HepG2 (cell line): ENCODE data around the gene MX2. TPM values are rescaled to one million over a fixed set of nuclear protein-coding genes. Genes with fewer than 3 reads are reported as not detected.

ENCODE experiments used
- MTERF4 ChIP-seq: sonication (generic); formaldehyde crosslinking; IDR thresholded peaks from 2 replicates; pipeline ENCODE4 v1.8.0; 2023; ENCODE audit warnings: mild to moderate bottlenecking, missing genetic modification reagents
- MXI1 ChIP-seq: IDR thresholded peaks from 3 replicates; pipeline ENCODE4 v1.6.1; 2012; ENCODE audit warnings: low read depth, low read length, inconsistent platforms, borderline replicate concordance
- RNF219 ChIP-seq: sonication (generic); formaldehyde crosslinking; IDR thresholded peaks from 2 replicates; pipeline ENCODE4 v1.5.0; 2020; ENCODE audit warnings: mild to moderate bottlenecking, missing genetic modification reagents
- ZNF124 ChIP-seq: sonication (generic); formaldehyde crosslinking; IDR thresholded peaks from 2 replicates; pipeline ENCODE4 v1.4.0; 2020; ENCODE audit warnings: missing genetic modification reagents
- ZNF292 ChIP-seq: sonication (generic); formaldehyde crosslinking; IDR thresholded peaks from 2 replicates; pipeline ENCODE4 v1.8.1; 2022; ENCODE audit warnings: mild to moderate bottlenecking, low read depth, missing genetic modification reagents, borderline replicate concordance
- ZNF615 ChIP-seq: sonication (generic); formaldehyde crosslinking; IDR thresholded peaks from 2 replicates; pipeline ENCODE4 v1.5.0; 2020; ENCODE audit warnings: mild to moderate bottlenecking, missing genetic modification reagents, borderline replicate concordance
- ZNF749 ChIP-seq: sonication (generic); formaldehyde crosslinking; IDR thresholded peaks from 2 replicates; pipeline ENCODE4 v1.8.0; 2022; ENCODE audit warnings: mild to moderate bottlenecking, missing genetic modification reagents, moderate library complexity, borderline replicate concordance
- polyA plus RNA-seq, 8 experiments: library from polyadenylated mRNA; depleted of rRNA in 3 of 8; stranded (reverse) in 7 of 8; unstranded in 1 of 8; fragments of >200 nt; fragmentation: Illumina TruSeq in 4 of 8; extraction: Trizol in 4 of 8; gene quantifications; 2 replicates each; pipeline versions ENCODE4 v1.2.1 to v1.2.3, GENCODE V29; 2011 to 2016; ENCODE audit warnings: low read depth in 4 of 8, missing spikeins in 1 of 8, mixed read lengths in 1 of 8; ENCODE audit not compliant: insufficient read depth in 1 of 8
- total RNA-seq, 5 experiments: library from RNA; depleted of rRNA; stranded (reverse); fragments of >200 nt; fragmentation: Illumina TruSeq; extraction: Trizol; gene quantifications; 2 replicates each; pipeline ENCODE4 v1.2.3, GENCODE V29; 2016; ENCODE audit warnings: low read depth in 1 of 5
- TF ChIP-seq, protein P1 (sequence below): sonication (generic); formaldehyde crosslinking; IDR thresholded peaks from 2 replicates; pipeline ENCODE4 v1.4.0; 2020; ENCODE audit warnings: missing genetic modification reagents
- TF ChIP-seq, protein P2 (sequence below): sonication (generic); formaldehyde crosslinking; IDR thresholded peaks from 2 replicates; pipeline ENCODE4 v1.5.0; 2020; ENCODE audit warnings: missing genetic modification reagents

The MX2 gene
- total and polyA plus RNA-seq, 2 of the 13 experiments (the other 11 are each of a cell fraction or from before 2014, with no cell fraction given) = 24.0 to 35.7 TPM

DNA sequence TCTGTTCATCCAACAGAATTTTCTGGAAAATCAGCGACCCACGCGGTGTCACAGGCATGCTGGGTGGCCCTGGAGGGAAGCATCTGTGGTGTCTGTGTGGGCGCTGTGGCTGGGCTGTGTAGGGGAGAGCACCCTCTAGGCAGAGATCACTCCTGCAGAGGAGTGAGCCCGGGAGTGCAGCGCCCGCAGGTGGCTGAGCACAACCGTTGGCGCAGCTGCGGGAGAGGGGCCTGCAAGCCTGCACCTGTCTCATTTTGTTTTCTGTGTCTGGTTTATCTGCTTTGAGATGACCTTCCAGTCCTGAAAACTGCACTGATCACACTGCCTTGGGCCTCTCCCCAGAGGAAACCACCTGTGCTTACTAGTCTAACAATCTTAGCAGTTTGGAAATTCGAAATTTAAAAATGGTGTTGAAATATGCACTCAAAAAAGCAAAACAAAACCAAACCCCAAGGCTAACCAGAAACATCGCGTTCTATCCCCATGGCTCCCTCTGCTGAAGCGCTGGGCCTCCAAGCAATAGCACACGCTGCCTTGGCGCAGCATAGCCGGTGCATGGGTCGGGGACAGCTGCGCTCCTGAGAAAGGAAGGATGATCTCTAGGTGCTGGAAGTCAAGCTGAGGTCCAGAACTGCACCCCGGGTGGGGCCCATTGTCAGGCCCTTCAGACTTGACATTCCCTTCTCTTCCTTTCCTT lies 40.5 kb upstream of the MX2 start (continued):
- no peak for TF ChIP-seq ZNF749 (CRISPR knock-in tag)
- TF ChIP-seq MTERF4 = no peak
- TF ChIP-seq, protein P1, sequence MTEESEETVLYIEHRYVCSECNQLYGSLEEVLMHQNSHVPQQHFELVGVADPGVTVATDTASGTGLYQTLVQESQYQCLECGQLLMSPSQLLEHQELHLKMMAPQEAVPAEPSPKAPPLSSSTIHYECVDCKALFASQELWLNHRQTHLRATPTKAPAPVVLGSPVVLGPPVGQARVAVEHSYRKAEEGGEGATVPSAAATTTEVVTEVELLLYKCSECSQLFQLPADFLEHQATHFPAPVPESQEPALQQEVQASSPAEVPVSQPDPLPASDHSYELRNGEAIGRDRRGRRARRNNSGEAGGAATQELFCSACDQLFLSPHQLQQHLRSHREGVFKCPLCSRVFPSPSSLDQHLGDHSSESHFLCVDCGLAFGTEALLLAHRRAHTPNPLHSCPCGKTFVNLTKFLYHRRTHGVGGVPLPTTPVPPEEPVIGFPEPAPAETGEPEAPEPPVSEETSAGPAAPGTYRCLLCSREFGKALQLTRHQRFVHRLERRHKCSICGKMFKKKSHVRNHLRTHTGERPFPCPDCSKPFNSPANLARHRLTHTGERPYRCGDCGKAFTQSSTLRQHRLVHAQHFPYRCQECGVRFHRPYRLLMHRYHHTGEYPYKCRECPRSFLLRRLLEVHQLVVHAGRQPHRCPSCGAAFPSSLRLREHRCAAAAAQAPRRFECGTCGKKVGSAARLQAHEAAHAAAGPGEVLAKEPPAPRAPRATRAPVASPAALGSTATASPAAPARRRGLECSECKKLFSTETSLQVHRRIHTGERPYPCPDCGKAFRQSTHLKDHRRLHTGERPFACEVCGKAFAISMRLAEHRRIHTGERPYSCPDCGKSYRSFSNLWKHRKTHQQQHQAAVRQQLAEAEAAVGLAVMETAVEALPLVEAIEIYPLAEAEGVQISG (CRISPR knock-in tag) = peak; percentile 54
- TF ChIP-seq ZNF124 = 0 out of 2 replicates have a peak, but pooled peaks have one; percentile 8
- TF ChIP-seq ZNF292 (CRISPR knock-in tag) = peak; percentile 86
- TF ChIP-seq RNF219 = no peak
- TF ChIP-seq MXI1 = no peak
- TF ChIP-seq ZNF615 (CRISPR knock-in tag) = no peak
- TF ChIP-seq, protein P2, sequence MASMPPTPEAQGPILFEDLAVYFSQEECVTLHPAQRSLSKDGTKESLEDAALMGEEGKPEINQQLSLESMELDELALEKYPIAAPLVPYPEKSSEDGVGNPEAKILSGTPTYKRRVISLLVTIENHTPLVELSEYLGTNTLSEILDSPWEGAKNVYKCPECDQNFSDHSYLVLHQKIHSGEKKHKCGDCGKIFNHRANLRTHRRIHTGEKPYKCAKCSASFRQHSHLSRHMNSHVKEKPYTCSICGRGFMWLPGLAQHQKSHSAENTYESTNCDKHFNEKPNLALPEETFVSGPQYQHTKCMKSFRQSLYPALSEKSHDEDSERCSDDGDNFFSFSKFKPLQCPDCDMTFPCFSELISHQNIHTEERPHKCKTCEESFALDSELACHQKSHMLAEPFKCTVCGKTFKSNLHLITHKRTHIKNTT (CRISPR knock-in tag) = no peak
